BLaER1 treated with 17β-estradiol and CSF1 and Interleukin-3, amounts not matched to agents 10 nM and 100 nM (cell line): ENCODE results near the gene RSAD2.

Experiments used
- H3K27ac ChIP-seq, 11 experiments: shearing (Covaris generic); formaldehyde crosslinking; 2 replicates each; pipeline ENCODE4 v1.8.1; 2022
- H3K27me3 ChIP-seq, 11 experiments: shearing (Covaris generic); formaldehyde crosslinking; 2 replicates each; pipeline ENCODE4 v1.8.1; 2022
- H3K36me3 ChIP-seq, 11 experiments: shearing (Covaris generic); formaldehyde crosslinking; 2 replicates each; pipeline ENCODE4 v1.8.1; 2022
- H3K4me1 ChIP-seq, 10 experiments: shearing (Covaris generic); formaldehyde crosslinking; 2 replicates each; pipeline ENCODE4 v1.8.1; 2022
- H3K4me2 ChIP-seq, 11 experiments: shearing (Covaris generic); formaldehyde crosslinking; 2 replicates each; pipeline ENCODE4 v1.8.1; 2022
- H3K4me3 ChIP-seq, 10 experiments: shearing (Covaris generic); formaldehyde crosslinking; 2 replicates each; pipeline ENCODE4 v1.8.1; 2022
- H3K9ac ChIP-seq, 11 experiments: shearing (Covaris generic); formaldehyde crosslinking; 2 replicates each; pipeline ENCODE4 v1.8.1; 2022
- H3K9me3 ChIP-seq, 11 experiments: shearing (Covaris generic); formaldehyde crosslinking; replicated peaks in 1 of 11; 2 replicates each; pipeline ENCODE4 v1.8.1; 2022
- H4K20me1 ChIP-seq, 11 experiments: shearing (Covaris generic); formaldehyde crosslinking; 2 replicates each; pipeline ENCODE4 v1.8.1; 2022
- Cebpa-rat ChIP-seq, 11 experiments: shearing (Covaris generic); IDR thresholded peaks; 2 replicates each; pipeline ENCODE4 v1.8.1; 2022

The RSAD2 gene

GRCh38 chr2:6937157-6937556, 59.6 kb downstream of the RSAD2 start:
- peaks cover 0 to 8% (median 0%) of the 10 kb centered on the region in 11 experiments; a peak in 3 of 22 replicates for H3K9me3 ChIP-seq
- no peak overlapping the region for H3K27ac ChIP-seq
- no peaks in the 10 kb centered on the region for H4K20me1 ChIP-seq
- no peak overlapping the region for H3K4me3 ChIP-seq
- H3K27me3 ChIP-seq, result no peaks in the 10 kb centered on the region
- H3K36me3 ChIP-seq, result peaks cover 0 to 17% (median 14%) of the 10 kb centered on the region in 11 experiments; a peak in 13 of 22 replicates
- TF ChIP-seq Cebpa-rat (IDR thresholded peaks at IDR 0.05), result no peak
- H3K9ac ChIP-seq, result no peak overlapping the region
- peak overlapping the region in 8 of 11 experiments; percentile 21 to 68 (median 61); a peak in 16 of 22 replicates for H3K4me2 ChIP-seq
- peaks cover 23 to 46% (median 36%) of the 10 kb centered on the region in 10 experiments for H3K4me1 ChIP-seq

- Histone ChIP-seq H4K20me1 (no peaks in the 10 kb centered on the region), H3K27ac (no peak overlapping the region), H3K4me2 (peak overlapping the region in 8 of 11 experiments; percentile 21 to 68 (median 61); a peak in 16 of 22 replicates), H3K9me3 (peaks cover 0 to 8% (median 0%) of the 10 kb centered on the region in 11 experiments; a peak in 2 of 22 replicates), H3K4me3 (no peak overlapping the region), H3K36me3 (peaks cover 0 to 21% (median 18%) of the 10 kb centered on the region in 11 experiments; a peak in 13 of 22 replicates), H3K4me1 (peaks cover 23 to 46% (median 36%) of the 10 kb centered on the region in 10 experiments), H3K27me3 (no peaks in the 10 kb centered on the region), H3K9ac (no peak overlapping the region)
- TF ChIP-seq Cebpa-rat (IDR thresholded peaks at IDR 0.05), result no peak
Observed at GRCh38 chr2:6937582-6937981, 60.0 kb downstream of the RSAD2 start.

- Histone ChIP-seq H3K27me3 (no peaks in the 10 kb centered on the region), H3K9ac (no peak overlapping the region), H3K9me3 (peaks cover 0 to 11% (median 0%) of the 10 kb centered on the region in 11 experiments; a peak in 1 of 22 replicates), H3K4me1 (peaks cover 18 to 45% (median 39%) of the 10 kb centered on the region in 10 experiments), H3K27ac (no peak overlapping the region), H3K4me3 (no peak overlapping the region), H3K4me2 (no peak overlapping the region), H3K36me3 (peaks cover 0 to 35% (median 27%) of the 10 kb centered on the region in 11 experiments; a peak in 14 of 22 replicates), H4K20me1 (no peaks in the 10 kb centered on the region)
- TF ChIP-seq Cebpa-rat (IDR thresholded peaks at IDR 0.05), result no peak
Observed at GRCh38 chr2:6939071-6939470, 61.5 kb downstream of the RSAD2 start.

GRCh38 chr2:6940820-6941219, 63.2 kb downstream of the RSAD2 start:
- peaks cover 16 to 45% (median 40%) of the 10 kb centered on the region in 10 experiments for H3K4me1 ChIP-seq
- peaks cover 0 to 43% (median 27%) of the 10 kb centered on the region in 11 experiments; a peak in 14 of 22 replicates for H3K36me3 ChIP-seq
- H3K27ac ChIP-seq, result no peak overlapping the region
- TF ChIP-seq Cebpa-rat (IDR thresholded peaks at IDR 0.05), result no peak
- no peak overlapping the region for H3K4me3 ChIP-seq
- H3K27me3 ChIP-seq, result no peaks in the 10 kb centered on the region
- no peaks in the 10 kb centered on the region for H4K20me1 ChIP-seq
- H3K9ac ChIP-seq, result no peak overlapping the region
- no peak overlapping the region for H3K4me2 ChIP-seq
- H3K9me3 ChIP-seq, result peaks cover 0 to 13% (median 0%) of the 10 kb centered on the region in 11 experiments; a peak in 1 of 22 replicates

GRCh38 chr2:6941299-6942046, 63.9 kb downstream of the RSAD2 start:
- peaks cover 0 to 44% (median 27%) of the 10 kb centered on the region in 11 experiments; a peak in 14 of 22 replicates for H3K36me3 ChIP-seq

GRCh38 chr2:6942848-6943247, 65.3 kb downstream of the RSAD2 start:
- Histone ChIP-seq H3K9me3 (peaks cover 0 to 13% (median 0%) of the 10 kb centered on the region in 11 experiments; a peak in 1 of 22 replicates), H3K27ac (no peak overlapping the region)
- no peak for TF ChIP-seq Cebpa-rat (IDR thresholded peaks at IDR 0.05)

More at GRCh38 chr2:6941299-6942046, 63.9 kb downstream of the RSAD2 start:
- no peak overlapping the region for H3K4me2 ChIP-seq
- H3K27me3 ChIP-seq, result no peaks in the 10 kb centered on the region
- H3K9me3 ChIP-seq, result peaks cover 0 to 13% (median 0%) of the 10 kb centered on the region in 11 experiments; a peak in 1 of 22 replicates
- H3K4me3 ChIP-seq, result no peak overlapping the region
- no peak overlapping the region for H3K27ac ChIP-seq
- peaks cover 19 to 44% (median 39%) of the 10 kb centered on the region in 10 experiments for H3K4me1 ChIP-seq
- H4K20me1 ChIP-seq, result no peaks in the 10 kb centered on the region
- no peak overlapping the region for H3K9ac ChIP-seq
- no peak for TF ChIP-seq Cebpa-rat (IDR thresholded peaks at IDR 0.05)

GRCh38 chr2:6943523-6943922, 65.9 kb downstream of the RSAD2 start:
- H3K27ac ChIP-seq, result no peak overlapping the region
- no peaks in the 10 kb centered on the region for H4K20me1 ChIP-seq
- H3K4me1 ChIP-seq, result peaks cover 22 to 42% (median 34%) of the 10 kb centered on the region in 10 experiments
- no peak overlapping the region for H3K9ac ChIP-seq
- no peak overlapping the region for H3K4me3 ChIP-seq
- peaks cover 0 to 46% (median 35%) of the 10 kb centered on the region in 11 experiments; a peak in 14 of 22 replicates for H3K36me3 ChIP-seq
- TF ChIP-seq Cebpa-rat (IDR thresholded peaks at IDR 0.05), result no peak
- peak overlapping the region in 9 of 11 experiments; percentile 67 to 90 (median 75); a peak in 13 of 22 replicates for H3K4me2 ChIP-seq
- H3K27me3 ChIP-seq, result no peaks in the 10 kb centered on the region
- peaks cover 0 to 13% (median 0%) of the 10 kb centered on the region in 11 experiments; a peak in 1 of 22 replicates for H3K9me3 ChIP-seq

More at GRCh38 chr2:6942848-6943247, 65.3 kb downstream of the RSAD2 start:
- no peak overlapping the region for H3K4me2 ChIP-seq
- no peak overlapping the region for H3K9ac ChIP-seq
- H3K4me1 ChIP-seq, result peaks cover 22 to 36% (median 32%) of the 10 kb centered on the region in 10 experiments
- H4K20me1 ChIP-seq, result no peaks in the 10 kb centered on the region
- peaks cover 0 to 44% (median 31%) of the 10 kb centered on the region in 11 experiments; a peak in 14 of 22 replicates for H3K36me3 ChIP-seq
- no peaks in the 10 kb centered on the region for H3K27me3 ChIP-seq
- H3K4me3 ChIP-seq, result no peak overlapping the region

- H3K4me3 ChIP-seq, result no peak overlapping the region
- no peak for TF ChIP-seq Cebpa-rat (IDR thresholded peaks at IDR 0.05)
- H3K4me2 ChIP-seq, result peak overlapping the region; percentile 53 to 90 (median 73); a peak in 21 of 22 replicates
- no peak overlapping the region for H3K9ac ChIP-seq
- no peaks in the 10 kb centered on the region for H3K27me3 ChIP-seq
- H3K36me3 ChIP-seq, result peaks cover 0 to 50% (median 35%) of the 10 kb centered on the region in 11 experiments; a peak in 14 of 22 replicates
- H4K20me1 ChIP-seq, result no peaks in the 10 kb centered on the region
- peaks cover 0 to 13% (median 0%) of the 10 kb centered on the region in 11 experiments; a peak in 1 of 22 replicates for H3K9me3 ChIP-seq
- H3K4me1 ChIP-seq, result peaks cover 22 to 42% (median 34%) of the 10 kb centered on the region in 10 experiments
- peak overlapping the region in 6 of 11 experiments; percentile 37 to 67 (median 58); a peak in 6 of 22 replicates for H3K27ac ChIP-seq
Observed at GRCh38 chr2:6943971-6944370, 66.4 kb downstream of the RSAD2 start.

GRCh38 chr2:6944555-6944954, 67.0 kb downstream of the RSAD2 start:
- H3K4me2 ChIP-seq, result peak overlapping the region; percentile 53 to 90 (median 73); a peak in 21 of 22 replicates
- TF ChIP-seq Cebpa-rat (IDR thresholded peaks at IDR 0.05), result no peak
- peaks cover 0 to 50% (median 35%) of the 10 kb centered on the region in 11 experiments; a peak in 14 of 22 replicates for H3K36me3 ChIP-seq
- H4K20me1 ChIP-seq, result no peaks in the 10 kb centered on the region
- H3K9ac ChIP-seq, result peak overlapping the region in 2 of 11 experiments; percentile 24 to 32; a peak in 3 of 22 replicates
- H3K4me3 ChIP-seq, result no peak overlapping the region
- H3K9me3 ChIP-seq, result peaks cover 0 to 13% (median 0%) of the 10 kb centered on the region in 11 experiments; a peak in 1 of 22 replicates
- peaks cover 22 to 42% (median 34%) of the 10 kb centered on the region in 10 experiments for H3K4me1 ChIP-seq
- H3K27me3 ChIP-seq, result no peaks in the 10 kb centered on the region
- H3K27ac ChIP-seq, result peak overlapping the region in 8 of 11 experiments; percentile 37 to 67 (median 54); a peak in 15 of 22 replicates
